HFFc6 (cell line): ENCODE data around the gene KLHL10. TPM values are rescaled to one million over a fixed set of nuclear protein-coding genes. Genes with fewer than 3 reads are reported as not detected.
A peak's percentile ranks its signal among the peaks of the same experiment; 100 is the strongest.

Experiments
- DNase-seq: peaks from one replicate; pipeline ENCODE4 v3.0.0-alpha.2; 2018
- H3K27ac Mint-ChIP-seq: 2 replicates; pipeline ENCODE4 v1.8.0; 2020; ENCODE audit warnings: mild to moderate bottlenecking, mixed read lengths
- H3K27me3 Mint-ChIP-seq: 2 replicates; pipeline ENCODE4 v1.8.0; 2021; ENCODE audit warnings: mild to moderate bottlenecking, moderate library complexity, mixed read lengths; ENCODE audit not compliant: insufficient read depth
- H3K36me3 Mint-ChIP-seq: 2 replicates; pipeline ENCODE4 v1.8.0; 2021; ENCODE audit warnings: low read depth, mixed read lengths
- H3K4me1 Mint-ChIP-seq: 2 replicates; pipeline ENCODE4 v1.8.0; 2020; ENCODE audit warnings: low read depth, mixed read lengths
- H3K4me3 Mint-ChIP-seq: 2 replicates; pipeline ENCODE4 v1.8.0; 2020; ENCODE audit warnings: mild to moderate bottlenecking, moderate library complexity, mixed read lengths
- H3K9me3 Mint-ChIP-seq: 2 replicates; pipeline ENCODE4 v1.8.0; 2020; ENCODE audit warnings: mild to moderate bottlenecking, mixed read lengths
- long read RNA-seq: library from polyadenylated mRNA; unstranded; transcript quantifications from one replicate; pipeline ENCODE4 v2.0.0, GENCODE V29; 2019
- total RNA-seq, 6 experiments: library from RNA; stranded (reverse); fragmentation: NEBNext Ultra II Directional; extraction: Animal tissue kit (Norgen Biotek cat#: 25700); gene quantifications; 2 replicates in 1 of 6; 3 replicates in 5 of 6; pipeline ENCODE4 v1.2.3, GENCODE V29; 2021
- TF ChIP-seq, protein P1 (sequence below): fragments of 200-600 bp; sonication (generic); IDR thresholded peaks from 2 replicates; pipeline ENCODE4 v1.5.0; 2021; ENCODE audit warnings: antibody characterized with exemption, mild to moderate bottlenecking

Gene KLHL10
- not detected for total RNA-seq
- long read RNA-seq = 0 reads

DNA sequence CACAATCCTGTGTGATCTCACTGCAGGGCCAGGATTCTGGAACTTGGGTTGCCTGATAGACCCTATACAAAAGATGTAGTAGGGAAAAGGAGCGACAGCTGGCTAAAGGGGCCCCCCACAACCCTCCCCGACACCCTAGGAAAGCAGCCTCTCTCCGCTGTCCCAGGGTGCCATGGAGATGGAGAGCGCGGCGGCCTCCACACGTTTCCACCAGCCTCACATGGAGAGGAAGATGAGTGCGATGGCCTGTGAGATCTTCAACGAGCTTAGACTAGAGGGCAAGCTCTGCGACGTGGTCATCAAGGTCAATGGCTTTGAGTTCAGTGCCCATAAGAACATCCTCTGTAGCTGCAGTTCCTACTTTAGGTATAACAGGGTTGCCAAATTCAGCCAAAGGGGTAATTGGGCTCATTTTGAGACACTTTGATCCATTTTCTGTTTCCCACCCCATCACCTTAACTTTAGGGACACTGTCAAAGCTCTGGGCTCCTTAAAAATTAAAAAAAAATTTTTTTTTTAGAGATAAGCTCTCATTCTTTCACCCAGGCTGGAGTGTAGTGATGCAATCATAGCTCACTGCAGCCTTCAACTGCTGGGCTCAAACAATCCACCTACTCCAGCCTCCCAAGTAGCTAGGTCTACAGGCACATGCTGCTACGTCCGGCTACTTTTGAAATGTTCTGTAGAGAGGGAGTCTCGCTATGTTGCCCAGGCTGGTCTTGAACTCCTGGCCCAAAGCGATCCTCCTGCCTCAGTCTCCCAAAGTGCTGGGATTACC is at the start of gene KLHL10:
Gene KLHL10, plus strand, starts transcription at position 65 of the 778 bp plus-strand sequence. Its CDS starts 108 bp downstream, at position 173.
- H3K4me3 Mint-ChIP-seq = peak within 1 kb of the TSS; percentile 80
- DNase-seq = no peak
- H3K9me3 Mint-ChIP-seq = no peaks in the 10 kb centered on the region
- no peak within 1 kb of the TSS for H3K27ac Mint-ChIP-seq
- H3K27me3 Mint-ChIP-seq = peaks cover 1% of the 10 kb centered on the region
- H3K4me1 Mint-ChIP-seq = peaks cover 11% of the 10 kb centered on the region
- H3K36me3 Mint-ChIP-seq = 0 out of 2 replicates have a peak, but pooled peaks cover 4% of the 10 kb centered on the region
- TF ChIP-seq, protein P1, sequence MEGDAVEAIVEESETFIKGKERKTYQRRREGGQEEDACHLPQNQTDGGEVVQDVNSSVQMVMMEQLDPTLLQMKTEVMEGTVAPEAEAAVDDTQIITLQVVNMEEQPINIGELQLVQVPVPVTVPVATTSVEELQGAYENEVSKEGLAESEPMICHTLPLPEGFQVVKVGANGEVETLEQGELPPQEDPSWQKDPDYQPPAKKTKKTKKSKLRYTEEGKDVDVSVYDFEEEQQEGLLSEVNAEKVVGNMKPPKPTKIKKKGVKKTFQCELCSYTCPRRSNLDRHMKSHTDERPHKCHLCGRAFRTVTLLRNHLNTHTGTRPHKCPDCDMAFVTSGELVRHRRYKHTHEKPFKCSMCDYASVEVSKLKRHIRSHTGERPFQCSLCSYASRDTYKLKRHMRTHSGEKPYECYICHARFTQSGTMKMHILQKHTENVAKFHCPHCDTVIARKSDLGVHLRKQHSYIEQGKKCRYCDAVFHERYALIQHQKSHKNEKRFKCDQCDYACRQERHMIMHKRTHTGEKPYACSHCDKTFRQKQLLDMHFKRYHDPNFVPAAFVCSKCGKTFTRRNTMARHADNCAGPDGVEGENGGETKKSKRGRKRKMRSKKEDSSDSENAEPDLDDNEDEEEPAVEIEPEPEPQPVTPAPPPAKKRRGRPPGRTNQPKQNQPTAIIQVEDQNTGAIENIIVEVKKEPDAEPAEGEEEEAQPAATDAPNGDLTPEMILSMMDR = no peak

GRCh38 chr17:41792845-41793783 is 44.5 kb upstream of the KLHL10 start:
- Mint-ChIP-seq H3K4me3 (peak overlapping the region; percentile 9; the same call in 1 of the 2 replicates), H3K9me3 (no peaks in the 10 kb centered on the region), H3K4me1 (peaks cover 13% of the 10 kb centered on the region), H3K27ac (peak overlapping the region; percentile 22), H3K27me3 (peaks cover 17% of the 10 kb centered on the region), H3K36me3 (no peaks in the 10 kb centered on the region)
- TF ChIP-seq, protein P1 = no peak
- DNase-seq = no peak

DNA sequence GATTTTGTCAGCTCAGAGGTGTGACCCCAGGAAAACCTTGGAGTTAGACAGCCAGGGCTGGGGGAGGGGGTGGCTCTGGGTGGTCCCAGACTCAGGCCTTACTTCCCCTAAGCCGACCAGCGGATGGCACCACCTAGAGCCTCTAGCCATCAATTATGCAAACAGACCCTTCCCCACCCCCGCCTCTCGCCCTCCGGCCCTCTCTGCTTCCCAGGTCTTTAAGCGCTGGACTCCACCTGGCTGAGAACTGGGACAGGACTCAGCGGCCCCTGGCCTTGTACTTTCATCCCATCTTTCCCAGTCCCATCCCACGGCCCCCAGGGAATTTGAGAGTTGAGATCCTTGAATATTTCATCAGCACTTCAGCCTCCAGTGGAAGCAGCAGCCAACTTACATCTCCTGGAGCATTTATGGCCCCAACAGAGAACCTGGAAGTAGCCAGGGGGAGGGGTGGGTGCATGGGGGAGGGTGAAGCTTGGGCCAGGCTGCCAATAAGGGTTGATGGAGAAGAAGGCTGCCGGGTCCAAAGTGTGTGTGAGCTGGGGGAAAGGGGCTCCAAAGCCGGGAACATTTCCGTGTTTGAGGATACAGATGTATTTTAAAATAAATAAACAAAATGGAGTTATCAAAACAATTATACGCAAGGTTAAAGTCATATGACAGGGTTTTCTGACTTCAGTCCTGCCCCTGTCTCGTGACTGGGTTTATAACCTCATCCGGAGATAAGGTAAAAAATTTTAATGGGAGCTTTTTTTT is 43.7 kb upstream of the KLHL10 start:
- no peaks in the 10 kb centered on the region for H3K9me3 Mint-ChIP-seq
- DNase-seq = no peak
- H3K4me3 Mint-ChIP-seq = no peak overlapping the region
- no peak overlapping the region for H3K27ac Mint-ChIP-seq
- TF ChIP-seq, protein P1 = no peak
- peaks cover 13% of the 10 kb centered on the region for H3K4me1 Mint-ChIP-seq
- H3K27me3 Mint-ChIP-seq = peaks cover 12% of the 10 kb centered on the region
- no peaks in the 10 kb centered on the region for H3K36me3 Mint-ChIP-seq

DNA sequence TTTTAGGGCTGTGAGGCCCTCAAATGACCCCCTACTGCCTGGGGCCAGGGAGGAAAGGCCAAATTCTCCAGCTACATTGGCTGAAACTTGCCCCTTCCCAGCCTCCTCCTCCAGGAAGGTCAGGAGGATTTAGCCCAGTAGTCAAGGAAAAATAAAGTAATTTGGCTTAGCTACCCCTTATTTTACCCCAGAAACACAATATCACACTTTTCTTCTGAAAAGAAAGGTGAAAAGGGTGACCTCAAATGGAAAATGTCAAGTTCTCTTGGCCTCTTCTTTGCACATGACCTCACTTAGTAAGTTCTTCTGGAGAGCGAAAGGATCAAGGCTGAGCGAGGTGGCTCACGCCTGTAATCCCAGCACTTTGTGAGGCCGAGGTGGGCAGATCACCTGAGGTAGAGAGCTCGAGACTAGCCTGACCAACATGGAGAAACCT is 43.1 kb upstream of the KLHL10 start:
- Mint-ChIP-seq H3K27ac (no peak overlapping the region), H3K4me1 (peaks cover 13% of the 10 kb centered on the region), H3K27me3 (peaks cover 11% of the 10 kb centered on the region), H3K9me3 (no peaks in the 10 kb centered on the region), H3K36me3 (no peaks in the 10 kb centered on the region), H3K4me3 (no peak overlapping the region)
- no peak for DNase-seq
- TF ChIP-seq, protein P1 = no peak
